ENCODE data around the gene NTM.

Gene NTM

DNA sequence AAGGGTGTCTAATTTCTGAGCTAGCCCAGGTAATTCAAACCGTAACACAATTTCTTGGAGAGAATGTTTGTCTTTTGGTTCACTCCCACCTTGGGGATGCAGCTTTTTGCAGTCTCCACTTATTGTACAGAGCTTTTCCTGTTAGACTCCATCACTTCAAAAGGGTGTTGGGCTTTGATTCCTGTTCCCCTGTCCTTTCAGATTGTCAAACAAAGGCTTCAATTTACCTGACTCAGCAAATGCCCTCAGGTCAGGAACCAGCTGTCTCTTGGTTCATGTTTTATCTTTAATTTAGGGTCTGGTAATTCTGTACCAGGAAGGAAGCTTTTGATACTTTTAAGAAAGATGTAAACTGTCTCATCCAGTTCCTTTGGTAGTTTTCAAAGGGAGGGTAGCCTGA, 880.6 kb downstream of the NTM start:
- H3K4me3 ChIP-seq (ENCODE audit: low read length): no peak overlapping the region
- no peak overlapping the region for H3K27ac ChIP-seq (ENCODE audit: low read length)
- peaks cover 4% of the 10 kb centered on the region; the same call in 1 of the 2 replicates for H3K4me1 ChIP-seq (ENCODE audit: insufficient read depth, low read length)
- H3K9me3 ChIP-seq (ENCODE audit: insufficient read depth, low read depth, low read length): no peaks in the 10 kb centered on the region
- H3K36me3 ChIP-seq (ENCODE audit: insufficient read depth, low read depth, low read length): no peaks in the 10 kb centered on the region
- no peaks in the 10 kb centered on the region for H3K27me3 ChIP-seq (ENCODE audit: insufficient read depth, low read length)
- no peak overlapping the region for H3K9ac ChIP-seq (ENCODE audit: low read depth, low read length)

GRCh38 chr11:132253469-132254264, 883.3 kb downstream of the NTM start:
- no peaks in the 10 kb centered on the region for H3K27me3 ChIP-seq (ENCODE audit: insufficient read depth, low read length)
- H3K9ac ChIP-seq (ENCODE audit: low read depth, low read length): no peak overlapping the region
- no peaks in the 10 kb centered on the region for H3K9me3 ChIP-seq (ENCODE audit: insufficient read depth, low read depth, low read length)
- H3K4me3 ChIP-seq (ENCODE audit: low read length): no peak overlapping the region
- H3K36me3 ChIP-seq (ENCODE audit: insufficient read depth, low read depth, low read length): no peaks in the 10 kb centered on the region
- H3K27ac ChIP-seq (ENCODE audit: low read length): no peak overlapping the region
- H3K4me1 ChIP-seq (ENCODE audit: insufficient read depth, low read length): no peaks in the 10 kb centered on the region

GRCh38 chr11:132254906-132255305, 884.5 kb downstream of the NTM start:
- Histone ChIP-seq H3K27ac (ENCODE audit: low read length) (no peak overlapping the region), H3K36me3 (ENCODE audit: insufficient read depth, low read depth, low read length) (no peaks in the 10 kb centered on the region), H3K9me3 (ENCODE audit: insufficient read depth, low read depth, low read length) (no peaks in the 10 kb centered on the region), H3K9ac (ENCODE audit: low read depth, low read length) (no peak overlapping the region), H3K27me3 (ENCODE audit: insufficient read depth, low read length) (no peaks in the 10 kb centered on the region), H3K4me1 (ENCODE audit: insufficient read depth, low read length) (no peaks in the 10 kb centered on the region), H3K4me3 (ENCODE audit: low read length) (no peak overlapping the region)

- Histone ChIP-seq H3K4me1 (ENCODE audit: insufficient read depth, low read length) (no peaks in the 10 kb centered on the region), H3K36me3 (ENCODE audit: insufficient read depth, low read depth, low read length) (no peaks in the 10 kb centered on the region), H3K9me3 (ENCODE audit: insufficient read depth, low read depth, low read length) (no peaks in the 10 kb centered on the region), H3K27me3 (ENCODE audit: insufficient read depth, low read length) (no peaks in the 10 kb centered on the region), H3K9ac (ENCODE audit: low read depth, low read length) (no peak overlapping the region), H3K4me3 (ENCODE audit: low read length) (no peak overlapping the region), H3K27ac (ENCODE audit: low read length) (no peak overlapping the region)
Observed at GRCh38 chr11:132256528-132257279, 886.3 kb downstream of the NTM start.

DNA sequence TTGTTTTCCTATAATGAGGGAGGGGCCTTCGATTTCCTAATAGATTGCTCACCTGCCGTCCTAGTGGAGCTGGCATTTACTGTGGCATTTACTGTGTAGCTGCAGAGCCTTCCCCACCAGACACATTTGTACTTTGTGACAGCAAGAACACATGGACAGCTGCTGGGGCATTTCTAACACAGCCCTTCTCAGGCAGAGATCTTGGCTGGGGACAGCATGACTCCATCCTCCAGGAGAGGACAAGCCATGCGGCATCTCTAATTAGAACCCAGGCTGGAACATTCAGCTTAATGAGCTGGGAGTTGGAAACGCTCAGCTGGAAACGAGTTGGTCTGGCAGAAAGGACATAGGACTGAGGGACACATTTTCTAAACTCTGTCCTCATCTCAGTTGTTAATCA, 887.5 kb downstream of the NTM start:
- no peaks in the 10 kb centered on the region for H3K4me1 ChIP-seq (ENCODE audit: insufficient read depth, low read length)
- H3K27ac ChIP-seq (ENCODE audit: low read length): no peak overlapping the region
- H3K9me3 ChIP-seq (ENCODE audit: insufficient read depth, low read depth, low read length): no peaks in the 10 kb centered on the region
- no peaks in the 10 kb centered on the region for H3K36me3 ChIP-seq (ENCODE audit: insufficient read depth, low read depth, low read length)
- H3K27me3 ChIP-seq (ENCODE audit: insufficient read depth, low read length): no peaks in the 10 kb centered on the region
- H3K4me3 ChIP-seq (ENCODE audit: low read length): no peak overlapping the region
- H3K9ac ChIP-seq (ENCODE audit: low read depth, low read length): no peak overlapping the region

DNA sequence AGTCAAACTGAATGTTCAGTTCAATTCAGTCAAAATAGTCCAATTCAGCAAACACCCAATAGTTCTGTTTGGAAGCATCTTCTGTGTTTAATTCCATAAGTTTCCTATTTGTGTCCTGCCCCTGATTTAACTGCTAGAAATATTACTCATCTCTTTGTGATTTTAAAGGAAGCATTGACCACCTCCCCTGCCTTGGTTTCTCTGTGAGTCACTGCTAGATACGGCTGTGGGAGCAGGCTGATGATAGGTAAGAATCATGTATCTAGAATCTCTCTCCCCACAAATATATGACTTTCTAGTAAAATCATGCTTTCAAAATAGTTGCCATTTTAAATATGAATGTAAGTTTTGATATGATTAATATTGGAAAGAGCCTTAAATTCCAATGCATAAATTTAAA, 888.5 kb downstream of the NTM start:
- no peak overlapping the region for H3K27ac ChIP-seq (ENCODE audit: low read length)
- H3K9me3 ChIP-seq (ENCODE audit: insufficient read depth, low read depth, low read length): no peaks in the 10 kb centered on the region
- no peaks in the 10 kb centered on the region for H3K27me3 ChIP-seq (ENCODE audit: insufficient read depth, low read length)
- no peak overlapping the region for H3K4me3 ChIP-seq (ENCODE audit: low read length)
- no peak overlapping the region for H3K9ac ChIP-seq (ENCODE audit: low read depth, low read length)
- no peaks in the 10 kb centered on the region for H3K4me1 ChIP-seq (ENCODE audit: insufficient read depth, low read length)
- H3K36me3 ChIP-seq (ENCODE audit: insufficient read depth, low read depth, low read length): no peaks in the 10 kb centered on the region

DNA sequence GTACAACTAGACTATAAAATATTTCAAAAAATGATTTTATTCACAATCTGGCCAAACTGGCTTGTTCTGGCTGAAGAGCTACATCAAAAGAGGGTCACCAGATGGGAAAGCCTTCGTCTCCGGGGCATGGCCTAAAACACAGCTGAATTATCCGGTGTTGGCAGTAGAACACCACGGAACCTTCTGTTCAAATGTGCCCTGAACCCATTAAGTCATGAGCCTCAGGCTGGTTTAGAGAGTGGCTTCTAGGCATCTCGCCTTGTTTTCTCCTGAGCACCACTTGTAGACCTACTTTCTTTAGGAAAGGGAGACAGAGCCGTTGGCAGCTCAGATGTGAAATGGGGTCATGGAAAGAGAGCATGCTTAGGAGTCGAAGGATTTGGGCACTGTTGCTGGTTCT, 890.2 kb downstream of the NTM start:
- Histone ChIP-seq H3K9me3 (ENCODE audit: insufficient read depth, low read depth, low read length) (no peaks in the 10 kb centered on the region), H3K9ac (ENCODE audit: low read depth, low read length) (no peak overlapping the region), H3K27me3 (ENCODE audit: insufficient read depth, low read length) (no peaks in the 10 kb centered on the region), H3K4me3 (ENCODE audit: low read length) (no peak overlapping the region), H3K36me3 (ENCODE audit: insufficient read depth, low read depth, low read length) (no peaks in the 10 kb centered on the region), H3K4me1 (ENCODE audit: insufficient read depth, low read length) (no peaks in the 10 kb centered on the region), H3K27ac (ENCODE audit: low read length) (no peak overlapping the region)

DNA sequence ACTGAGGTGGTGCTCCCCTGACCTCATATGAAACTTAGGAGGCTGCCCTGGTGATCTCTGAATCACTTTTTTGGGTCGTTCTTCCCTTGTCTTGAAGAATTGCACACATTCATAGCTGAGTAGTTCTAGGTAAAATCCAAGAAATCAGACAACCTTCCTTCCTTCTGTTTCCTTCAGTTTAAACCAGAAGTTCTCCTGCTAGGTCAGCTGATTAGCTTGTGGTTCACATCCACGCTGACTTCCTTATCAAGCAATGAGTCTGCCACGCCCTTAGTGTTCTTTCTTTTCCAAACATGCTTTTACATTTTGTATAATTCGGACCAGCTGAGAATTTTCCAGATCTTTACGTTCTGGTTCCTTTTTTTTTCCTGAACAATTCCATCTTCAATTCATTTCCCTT, 892.8 kb downstream of the NTM start:
- Histone ChIP-seq H3K27ac (ENCODE audit: low read length) (no peak overlapping the region), H3K27me3 (ENCODE audit: insufficient read depth, low read length) (no peaks in the 10 kb centered on the region), H3K9me3 (ENCODE audit: insufficient read depth, low read depth, low read length) (no peaks in the 10 kb centered on the region), H3K36me3 (ENCODE audit: insufficient read depth, low read depth, low read length) (no peaks in the 10 kb centered on the region), H3K4me3 (ENCODE audit: low read length) (no peak overlapping the region), H3K4me1 (ENCODE audit: insufficient read depth, low read length) (no peaks in the 10 kb centered on the region), H3K9ac (ENCODE audit: low read depth, low read length) (no peak overlapping the region)

GRCh38 chr11:132263875-132264274, 893.5 kb downstream of the NTM start:
- Histone ChIP-seq H3K9me3 (ENCODE audit: insufficient read depth, low read depth, low read length) (no peaks in the 10 kb centered on the region), H3K27me3 (ENCODE audit: insufficient read depth, low read length) (no peaks in the 10 kb centered on the region), H3K4me1 (ENCODE audit: insufficient read depth, low read length) (no peaks in the 10 kb centered on the region; the same call in 1 of the 2 replicates), H3K27ac (ENCODE audit: low read length) (no peak overlapping the region), H3K9ac (ENCODE audit: low read depth, low read length) (no peak overlapping the region), H3K4me3 (ENCODE audit: low read length) (no peak overlapping the region), H3K36me3 (ENCODE audit: insufficient read depth, low read depth, low read length) (no peaks in the 10 kb centered on the region)

DNA sequence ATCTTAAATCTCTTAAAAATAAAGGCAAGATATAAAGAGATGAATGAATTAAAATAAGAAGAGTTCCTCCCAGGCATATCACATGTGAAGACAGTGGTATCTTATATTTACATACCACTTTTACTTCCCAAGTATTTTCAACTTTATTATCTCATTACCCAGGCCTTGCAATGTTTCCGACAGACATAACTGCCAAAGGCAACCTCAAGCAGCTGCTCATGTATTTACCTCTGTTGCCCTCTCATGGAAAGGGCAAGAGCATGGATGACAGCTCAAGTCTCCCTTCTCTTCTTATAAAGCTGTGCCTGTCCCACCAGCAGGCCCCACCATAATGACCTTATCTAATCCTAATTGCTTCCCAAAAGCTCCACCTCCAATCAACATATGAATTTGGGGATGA, 894.2 kb downstream of the NTM start:
- Histone ChIP-seq H3K9me3 (ENCODE audit: insufficient read depth, low read depth, low read length) (no peaks in the 10 kb centered on the region), H3K4me3 (ENCODE audit: low read length) (no peak overlapping the region), H3K27ac (ENCODE audit: low read length) (no peak overlapping the region), H3K27me3 (ENCODE audit: insufficient read depth, low read length) (no peaks in the 10 kb centered on the region), H3K9ac (ENCODE audit: low read depth, low read length) (no peak overlapping the region), H3K36me3 (ENCODE audit: insufficient read depth, low read depth, low read length) (no peaks in the 10 kb centered on the region), H3K4me1 (ENCODE audit: insufficient read depth, low read length) (peaks cover 3% of the 10 kb centered on the region; the same call in 1 of the 2 replicates)

DNA sequence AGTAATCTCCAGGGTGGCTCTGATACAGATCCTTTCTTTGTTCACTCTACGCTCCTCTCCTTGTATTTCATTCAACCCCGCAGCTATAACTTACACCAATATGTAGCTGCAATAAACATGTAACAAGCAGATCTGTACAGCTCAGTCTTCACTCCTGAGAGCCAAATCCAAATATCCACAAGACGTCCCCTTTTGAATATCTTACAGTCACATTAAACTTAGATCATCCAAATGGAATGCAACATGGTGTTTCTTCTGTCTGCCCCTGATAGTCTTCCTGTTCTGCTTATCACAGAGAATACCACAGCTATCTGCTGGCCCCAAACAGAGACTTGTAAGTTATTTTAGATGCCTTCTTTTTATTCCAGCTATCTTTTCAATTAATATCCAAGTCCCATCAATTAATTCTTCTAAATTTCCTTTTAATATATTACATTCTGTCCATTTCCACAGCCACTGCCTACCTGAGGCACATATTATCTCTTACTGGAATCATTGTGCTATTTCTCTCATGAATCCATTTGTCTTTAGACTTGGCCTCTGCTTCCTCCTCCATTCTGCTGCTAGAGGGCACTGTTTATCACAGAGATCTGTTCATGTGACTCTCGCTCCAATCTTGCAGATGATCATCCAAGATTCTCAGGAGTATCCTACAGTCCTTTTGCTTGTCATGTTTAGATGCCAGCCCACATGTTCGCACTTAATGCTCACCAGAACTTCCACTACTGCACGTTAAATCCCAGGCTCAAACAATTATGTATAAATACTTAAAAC, 908.6 kb downstream of the NTM start:
- Histone ChIP-seq H3K9me3 (ENCODE audit: insufficient read depth, low read depth, low read length) (no peaks in the 10 kb centered on the region), H3K27me3 (ENCODE audit: insufficient read depth, low read length) (no peaks in the 10 kb centered on the region), H3K4me3 (ENCODE audit: low read length) (no peak overlapping the region), H3K4me1 (ENCODE audit: insufficient read depth, low read length) (peaks cover 4% of the 10 kb centered on the region; the same call in 1 of the 2 replicates), H3K9ac (ENCODE audit: low read depth, low read length) (no peak overlapping the region), H3K36me3 (ENCODE audit: insufficient read depth, low read depth, low read length) (no peaks in the 10 kb centered on the region), H3K27ac (ENCODE audit: low read length) (no peak overlapping the region)

Measured in iPS-20b (cell line).